Measurements from ENCODE around the gene COL12A1.

The COL12A1 gene

DNA sequence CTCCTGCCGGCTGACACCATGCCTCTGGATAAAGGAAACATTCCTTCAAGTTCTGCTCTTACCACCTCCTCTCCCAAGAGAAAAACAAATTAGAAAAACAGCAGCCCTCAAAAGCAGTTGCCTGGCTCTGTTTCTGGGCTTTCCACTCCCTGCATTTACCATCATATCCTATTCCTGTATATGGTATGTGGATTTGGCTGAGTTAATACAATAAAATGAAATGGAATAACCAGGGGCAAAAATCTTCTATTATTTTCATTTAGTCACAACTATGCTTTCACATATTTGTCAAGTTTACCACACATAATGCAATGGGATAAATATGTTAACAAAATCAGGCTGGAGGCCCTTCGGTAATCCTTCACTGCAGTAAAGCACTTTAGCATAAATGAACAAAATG lies 34.3 kb downstream of the COL12A1 start:
- no peaks in the 10 kb centered on the region for H3K36me3 ChIP-seq (ENCODE audit: insufficient read depth, low read length)
- no peak overlapping the region for H3K27ac ChIP-seq (ENCODE audit: low read depth, low read length)
- 89% methylated on average over 2 of the region's 2 CpGs for WGBS
- no peak overlapping the region for H3K9ac ChIP-seq (ENCODE audit: low read depth, low read length)
- H3K4me3 ChIP-seq (ENCODE audit: low read length), result no peak overlapping the region
- no peaks in the 10 kb centered on the region for H3K27me3 ChIP-seq (ENCODE audit: insufficient read depth, low read length)
- no peaks in the 10 kb centered on the region for H3K9me3 ChIP-seq (ENCODE audit: insufficient read depth, low read depth, low read length)
- H3K4me1 ChIP-seq (ENCODE audit: insufficient read depth, low read length), result peaks cover 12% of the 10 kb centered on the region

DNA sequence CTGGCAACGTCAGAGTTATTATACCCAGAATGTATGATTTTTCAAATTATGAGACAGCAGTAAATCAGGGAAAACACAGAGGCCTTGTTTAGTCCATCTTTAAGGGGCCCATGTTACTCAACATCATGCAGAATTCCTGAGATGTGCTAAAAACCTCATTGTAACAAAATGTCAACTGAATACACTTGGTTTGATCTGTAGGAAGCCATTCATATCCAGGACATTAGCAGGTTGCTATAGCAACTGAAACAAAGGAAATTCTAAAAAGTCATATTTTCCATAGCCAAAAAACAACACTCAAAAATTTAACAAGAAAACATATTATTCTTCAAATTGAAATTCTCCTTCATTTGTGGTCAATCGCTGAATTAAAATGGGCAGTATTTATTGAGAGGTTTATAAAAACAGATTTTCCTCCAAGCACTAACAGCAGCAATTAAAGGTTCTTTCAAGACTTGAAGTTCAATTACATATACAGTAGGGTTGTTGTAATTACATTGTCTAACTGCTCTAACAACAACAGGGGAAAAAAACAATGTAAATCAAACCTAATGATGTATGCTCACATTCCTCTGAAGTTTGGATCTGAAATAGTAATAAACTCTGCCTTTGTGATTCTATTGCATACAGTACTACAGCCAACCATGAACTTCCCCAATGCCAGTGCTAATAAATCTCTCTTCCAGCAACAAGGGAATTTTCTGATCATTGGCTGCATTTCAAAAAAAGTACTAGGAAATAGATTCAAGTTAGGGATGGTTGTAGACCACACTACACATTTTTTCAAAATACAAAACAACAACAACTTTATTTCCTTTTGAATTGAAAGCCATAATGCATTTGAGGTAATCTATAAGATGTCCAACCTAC lies 34.9 kb downstream of the COL12A1 start:
- WGBS, result 82% methylated on average over 1 of the region's 2 CpGs
- no peak overlapping the region for H3K27ac ChIP-seq (ENCODE audit: low read depth, low read length)
- H3K4me1 ChIP-seq (ENCODE audit: insufficient read depth, low read length), result peaks cover 12% of the 10 kb centered on the region
- no peaks in the 10 kb centered on the region for H3K9me3 ChIP-seq (ENCODE audit: insufficient read depth, low read depth, low read length)
- H3K4me3 ChIP-seq (ENCODE audit: low read length), result no peak overlapping the region
- H3K36me3 ChIP-seq (ENCODE audit: insufficient read depth, low read length), result no peaks in the 10 kb centered on the region
- no peak overlapping the region for H3K9ac ChIP-seq (ENCODE audit: low read depth, low read length)
- no peaks in the 10 kb centered on the region for H3K27me3 ChIP-seq (ENCODE audit: insufficient read depth, low read length)

GRCh38 chr6:75169689-75170586 lies 35.9 kb downstream of the COL12A1 start:
- no peaks in the 10 kb centered on the region for H3K36me3 ChIP-seq (ENCODE audit: insufficient read depth, low read length)
- H3K9ac ChIP-seq (ENCODE audit: low read depth, low read length), result no peak overlapping the region
- H3K27me3 ChIP-seq (ENCODE audit: insufficient read depth, low read length), result no peaks in the 10 kb centered on the region
- H3K9me3 ChIP-seq (ENCODE audit: insufficient read depth, low read depth, low read length), result no peaks in the 10 kb centered on the region
- no peak overlapping the region for H3K4me3 ChIP-seq (ENCODE audit: low read length)
- whole genome bisulfite sequencing, result 93% methylated on average over 2 of the region's 2 CpGs
- peaks cover 12% of the 10 kb centered on the region for H3K4me1 ChIP-seq (ENCODE audit: insufficient read depth, low read length)
- H3K27ac ChIP-seq (ENCODE audit: low read depth, low read length), result no peak overlapping the region

DNA sequence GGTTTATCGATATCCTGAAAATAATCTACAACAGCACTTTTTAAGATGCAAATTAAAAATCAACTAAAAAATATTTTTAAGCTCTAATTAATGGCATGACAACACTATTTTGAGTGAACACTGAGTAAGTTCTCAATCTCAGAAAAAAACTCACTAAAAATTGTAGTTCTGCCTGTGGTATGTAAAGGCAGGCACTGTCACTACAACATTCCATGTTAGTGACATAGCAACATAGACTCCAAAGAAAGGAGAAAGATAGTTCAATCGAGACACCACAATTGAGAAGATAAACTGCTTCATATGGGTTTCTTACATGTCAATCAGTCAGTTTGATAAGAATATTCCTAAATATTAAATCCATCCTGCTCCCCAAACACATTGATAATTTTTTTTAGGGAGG lies 38.0 kb downstream of the COL12A1 start:
- Histone ChIP-seq H3K9me3 (ENCODE audit: insufficient read depth, low read depth, low read length) (no peaks in the 10 kb centered on the region), H3K4me3 (ENCODE audit: low read length) (no peak overlapping the region), H3K36me3 (ENCODE audit: insufficient read depth, low read length) (no peaks in the 10 kb centered on the region), H3K4me1 (ENCODE audit: insufficient read depth, low read length) (peaks cover 12% of the 10 kb centered on the region), H3K9ac (ENCODE audit: low read depth, low read length) (no peak overlapping the region), H3K27ac (ENCODE audit: low read depth, low read length) (no peak overlapping the region), H3K27me3 (ENCODE audit: insufficient read depth, low read length) (no peaks in the 10 kb centered on the region)
- 100% methylated on average over 1 of the region's 2 CpGs for WGBS

DNA sequence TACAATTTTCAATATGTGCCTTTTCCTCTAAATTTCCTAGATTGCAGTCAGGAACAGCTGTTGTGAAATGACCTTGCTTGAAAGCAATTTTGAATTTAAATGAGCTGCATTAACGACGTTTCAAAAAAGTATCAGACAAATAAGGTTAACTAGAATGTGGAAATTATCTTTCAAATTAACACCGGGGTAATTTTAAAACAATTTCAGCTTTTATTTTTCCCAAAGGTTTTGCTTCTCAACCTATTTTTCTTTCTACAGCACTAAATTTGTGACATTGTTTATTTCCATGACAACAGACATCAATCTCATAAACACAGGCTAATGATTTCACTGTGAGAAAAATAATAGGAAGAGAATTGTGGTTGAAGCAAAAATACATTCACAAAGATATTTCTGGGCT lies 38.5 kb downstream of the COL12A1 start:
- H3K4me1 ChIP-seq (ENCODE audit: insufficient read depth, low read length), result peaks cover 12% of the 10 kb centered on the region
- no peaks in the 10 kb centered on the region for H3K36me3 ChIP-seq (ENCODE audit: insufficient read depth, low read length)
- H3K27me3 ChIP-seq (ENCODE audit: insufficient read depth, low read length), result no peaks in the 10 kb centered on the region

GRCh38 chr6:75166773-75167172 lies 39.1 kb downstream of the COL12A1 start:
- Histone ChIP-seq H3K4me1 (ENCODE audit: insufficient read depth, low read length) (peaks cover 12% of the 10 kb centered on the region), H3K9me3 (ENCODE audit: insufficient read depth, low read depth, low read length) (no peaks in the 10 kb centered on the region), H3K4me3 (ENCODE audit: low read length) (no peak overlapping the region), H3K9ac (ENCODE audit: low read depth, low read length) (no peak overlapping the region), H3K27me3 (ENCODE audit: insufficient read depth, low read length) (no peaks in the 10 kb centered on the region), H3K27ac (ENCODE audit: low read depth, low read length) (no peak overlapping the region), H3K36me3 (ENCODE audit: insufficient read depth, low read length) (no peaks in the 10 kb centered on the region)
- no CpG with 5 or more reads among the region's 2 CpGs for WGBS

More for the DNA sequence above, 38.5 kb downstream of the COL12A1 start:
- H3K27ac ChIP-seq (ENCODE audit: low read depth, low read length), result no peak overlapping the region
- H3K4me3 ChIP-seq (ENCODE audit: low read length), result no peak overlapping the region
- no peaks in the 10 kb centered on the region for H3K9me3 ChIP-seq (ENCODE audit: insufficient read depth, low read depth, low read length)
- H3K9ac ChIP-seq (ENCODE audit: low read depth, low read length), result no peak overlapping the region
- 84% methylated on average over 3 of the region's 3 CpGs for WGBS

DNA sequence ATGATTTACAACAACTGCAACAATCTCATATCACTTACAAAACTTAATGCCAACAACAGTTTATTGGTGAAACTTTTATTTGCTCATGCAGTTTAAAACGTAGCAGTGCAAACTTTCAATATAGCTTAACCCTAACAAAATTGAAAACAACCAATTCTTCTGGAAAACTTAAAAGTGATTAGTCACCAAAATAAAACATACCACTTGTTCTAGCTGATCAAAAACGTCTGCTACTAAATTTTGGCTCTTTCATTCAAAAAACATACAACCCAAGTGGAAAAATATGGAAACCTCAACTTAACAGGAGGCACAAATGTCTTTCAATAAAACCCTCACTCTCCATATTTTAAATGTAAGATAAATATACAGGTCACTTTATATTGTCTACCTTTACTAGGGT lies 39.6 kb downstream of the COL12A1 start:
- WGBS, result 82% methylated on average over 2 of the region's 2 CpGs
- H3K27ac ChIP-seq (ENCODE audit: low read depth, low read length), result no peak overlapping the region
- H3K36me3 ChIP-seq (ENCODE audit: insufficient read depth, low read length), result no peaks in the 10 kb centered on the region
- H3K27me3 ChIP-seq (ENCODE audit: insufficient read depth, low read length), result no peaks in the 10 kb centered on the region
- H3K4me1 ChIP-seq (ENCODE audit: insufficient read depth, low read length), result peaks cover 12% of the 10 kb centered on the region
- no peaks in the 10 kb centered on the region for H3K9me3 ChIP-seq (ENCODE audit: insufficient read depth, low read depth, low read length)
- no peak overlapping the region for H3K9ac ChIP-seq (ENCODE audit: low read depth, low read length)
- H3K4me3 ChIP-seq (ENCODE audit: low read length), result no peak overlapping the region

DNA sequence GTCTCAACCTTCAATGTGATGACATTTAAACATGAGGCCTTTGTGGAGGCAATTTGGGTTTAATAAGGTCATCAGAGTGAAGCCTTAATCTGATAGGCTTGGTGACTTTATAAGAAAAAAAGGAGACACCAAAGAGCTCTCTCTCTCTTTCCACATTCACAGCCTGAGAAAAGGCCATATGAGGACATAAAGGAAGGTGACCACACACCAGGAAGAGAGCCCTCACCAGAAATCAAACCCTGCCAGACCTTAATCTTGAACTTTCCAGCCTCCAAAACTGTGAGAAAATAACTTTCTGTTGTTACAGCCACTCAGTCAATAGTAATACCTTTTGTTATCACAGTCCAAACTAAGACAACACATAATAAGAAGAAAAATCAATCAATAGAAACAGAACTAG lies 47.7 kb downstream of the COL12A1 start:
- no peak overlapping the region for H3K4me3 ChIP-seq (ENCODE audit: low read length)
- H3K9me3 ChIP-seq (ENCODE audit: insufficient read depth, low read depth, low read length), result no peaks in the 10 kb centered on the region
- no peak overlapping the region for H3K9ac ChIP-seq (ENCODE audit: low read depth, low read length)
- H3K4me1 ChIP-seq (ENCODE audit: insufficient read depth, low read length), result no peaks in the 10 kb centered on the region
- no peaks in the 10 kb centered on the region for H3K36me3 ChIP-seq (ENCODE audit: insufficient read depth, low read length)
- H3K27me3 ChIP-seq (ENCODE audit: insufficient read depth, low read length), result no peaks in the 10 kb centered on the region
- H3K27ac ChIP-seq (ENCODE audit: low read depth, low read length), result no peak overlapping the region

DNA sequence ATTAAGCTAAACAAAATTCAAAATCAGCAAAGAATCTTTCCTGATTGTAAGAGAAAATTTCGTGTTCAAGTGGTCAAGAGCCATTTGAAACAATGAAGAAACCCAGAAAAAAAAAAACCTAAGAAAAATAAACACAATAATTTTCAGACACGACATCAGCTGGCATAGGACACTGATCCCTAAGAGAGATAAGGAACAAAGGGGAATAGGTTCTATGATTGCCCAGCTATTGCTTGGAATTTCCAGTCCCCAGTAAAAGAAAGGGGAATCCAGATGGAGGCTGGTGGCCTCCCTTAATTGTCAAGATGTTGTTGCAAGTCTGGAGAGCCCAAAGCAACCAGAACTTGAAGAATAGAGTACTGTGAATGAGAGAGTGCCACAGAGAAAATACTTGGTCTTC lies 48.5 kb downstream of the COL12A1 start:
- 100% methylated on average over 1 of the region's 2 CpGs for WGBS
- no peaks in the 10 kb centered on the region for H3K4me1 ChIP-seq (ENCODE audit: insufficient read depth, low read length)
- H3K27me3 ChIP-seq (ENCODE audit: insufficient read depth, low read length), result no peaks in the 10 kb centered on the region
- no peaks in the 10 kb centered on the region for H3K36me3 ChIP-seq (ENCODE audit: insufficient read depth, low read length)
- no peak overlapping the region for H3K9ac ChIP-seq (ENCODE audit: low read depth, low read length)
- no peak overlapping the region for H3K4me3 ChIP-seq (ENCODE audit: low read length)
- H3K9me3 ChIP-seq (ENCODE audit: insufficient read depth, low read depth, low read length), result no peaks in the 10 kb centered on the region
- H3K27ac ChIP-seq (ENCODE audit: low read depth, low read length), result no peak overlapping the region

DNA sequence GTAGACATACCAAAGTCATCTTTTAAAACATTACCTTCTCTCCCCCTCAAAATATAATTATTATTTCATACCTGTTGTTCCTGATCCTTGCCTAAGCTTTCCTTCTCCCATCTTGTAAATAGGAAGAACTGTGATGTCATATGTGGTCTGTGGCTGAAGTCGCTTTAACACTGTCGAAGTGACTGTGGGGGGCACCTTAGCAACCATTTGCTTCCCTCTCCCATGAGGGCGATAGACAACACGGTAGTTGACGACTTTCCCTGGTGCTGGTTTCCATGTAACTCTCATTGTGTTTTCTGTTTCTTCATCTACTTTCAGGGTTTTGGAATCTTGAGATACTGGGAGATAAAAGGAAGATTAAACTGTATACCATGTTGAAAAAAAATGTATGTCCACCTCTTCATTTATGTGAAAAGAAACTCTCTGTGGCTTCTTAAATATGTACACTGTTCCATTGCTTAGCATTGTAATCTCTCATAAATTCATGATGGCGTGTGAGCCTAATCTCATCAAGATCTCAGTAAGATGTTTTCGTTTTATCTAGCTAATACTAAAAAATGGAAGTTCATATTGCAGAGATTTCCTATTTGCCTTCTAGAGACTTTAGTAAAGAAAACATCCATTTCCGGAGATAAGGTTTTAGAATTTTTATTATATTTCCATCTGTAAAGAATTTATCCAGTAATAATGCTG lies 49.5 kb downstream of the COL12A1 start:
- WGBS, result 90% methylated on average over 6 of the region's 8 CpGs
- Histone ChIP-seq H3K9ac (ENCODE audit: low read depth, low read length) (no peak overlapping the region), H3K27me3 (ENCODE audit: insufficient read depth, low read length) (no peaks in the 10 kb centered on the region), H3K4me1 (ENCODE audit: insufficient read depth, low read length) (no peaks in the 10 kb centered on the region), H3K9me3 (ENCODE audit: insufficient read depth, low read depth, low read length) (no peaks in the 10 kb centered on the region), H3K36me3 (ENCODE audit: insufficient read depth, low read length) (no peaks in the 10 kb centered on the region), H3K4me3 (ENCODE audit: low read length) (no peak overlapping the region), H3K27ac (ENCODE audit: low read depth, low read length) (no peak overlapping the region)

DNA sequence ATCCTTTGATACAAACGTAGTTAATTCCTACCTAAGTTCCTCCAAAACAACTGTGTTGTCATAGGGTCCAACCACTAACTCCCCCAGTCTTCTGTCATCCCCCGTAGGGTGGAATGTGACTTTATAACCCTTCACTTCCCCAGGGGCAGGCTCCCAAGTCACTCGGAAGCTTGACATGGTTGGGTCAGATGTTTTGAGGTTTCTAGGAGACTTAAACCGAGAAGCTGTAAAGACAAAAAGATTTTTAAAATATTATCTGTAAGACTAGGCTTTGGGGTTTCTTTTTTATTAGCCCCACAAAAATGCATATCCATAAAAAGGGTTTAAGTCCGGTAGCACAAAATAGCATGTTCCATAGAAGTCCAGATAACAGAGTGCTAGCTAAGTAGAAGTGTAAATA lies 50.2 kb downstream of the COL12A1 start:
- Histone ChIP-seq H3K36me3 (ENCODE audit: insufficient read depth, low read length) (no peaks in the 10 kb centered on the region), H3K9me3 (ENCODE audit: insufficient read depth, low read depth, low read length) (no peaks in the 10 kb centered on the region), H3K9ac (ENCODE audit: low read depth, low read length) (no peak overlapping the region), H3K4me3 (ENCODE audit: low read length) (no peak overlapping the region), H3K4me1 (ENCODE audit: insufficient read depth, low read length) (no peaks in the 10 kb centered on the region), H3K27ac (ENCODE audit: low read depth, low read length) (no peak overlapping the region), H3K27me3 (ENCODE audit: insufficient read depth, low read length) (no peaks in the 10 kb centered on the region)
- WGBS, result 88% methylated on average over 5 of the region's 5 CpGs
